ENCODE data around the gene NDUFA11. TPM values are rescaled to one million over a fixed set of nuclear protein-coding genes. Genes with fewer than 3 reads are reported as not detected.

The NDUFA11 gene
- total RNA-seq, 6 experiments from 2014 or later = 277 to 334 (median 300) TPM

GRCh38 chr19:5897189-5897969, 6.2 kb downstream of the NDUFA11 start:
- no peak for DNase-seq
- Mint-ChIP-seq H3K36me3 (ENCODE audit: low read depth) (peaks cover 10% of the 10 kb centered on the region), H3K9me3 (no peaks in the 10 kb centered on the region), H3K27me3 (ENCODE audit: insufficient read depth) (no peaks in the 10 kb centered on the region; the same call in 1 of the 2 replicates), H3K27ac (no peak overlapping the region), H3K4me1 (ENCODE audit: low read depth) (peaks cover 6% of the 10 kb centered on the region; the same call in 1 of the 2 replicates), H3K4me3 (no peak overlapping the region)
- peak; percentile 53 for TF ChIP-seq CTCF (IDR thresholded peaks at IDR 0.05)

GRCh38 chr19:5896365-5897076, 7.1 kb downstream of the NDUFA11 start:
- H3K9me3 Mint-ChIP-seq = no peaks in the 10 kb centered on the region
- H3K4me3 Mint-ChIP-seq = no peak overlapping the region
- H3K36me3 Mint-ChIP-seq (ENCODE audit: low read depth) = peaks cover 10% of the 10 kb centered on the region
- DNase-seq = no peak
- H3K27me3 Mint-ChIP-seq (ENCODE audit: insufficient read depth) = peaks cover 3% of the 10 kb centered on the region; the same call in 1 of the 2 replicates
- no peak overlapping the region for H3K27ac Mint-ChIP-seq
- no peak for TF ChIP-seq CTCF (IDR thresholded peaks at IDR 0.05)
- H3K4me1 Mint-ChIP-seq (ENCODE audit: low read depth) = peaks cover 6% of the 10 kb centered on the region; the same call in 1 of the 2 replicates

- TF ChIP-seq CTCF (IDR thresholded peaks at IDR 0.05) = no peak
- Mint-ChIP-seq H3K4me1 (ENCODE audit: low read depth) (peaks cover under 1% of the 10 kb centered on the region; the same call in 1 of the 2 replicates), H3K4me3 (no peak overlapping the region), H3K27ac (no peak overlapping the region), H3K9me3 (no peaks in the 10 kb centered on the region), H3K27me3 (ENCODE audit: insufficient read depth) (peaks cover 6% of the 10 kb centered on the region), H3K36me3 (ENCODE audit: low read depth) (peaks cover 7% of the 10 kb centered on the region)
- DNase-seq = no peak
These were observed 7.7 kb downstream of the NDUFA11 start for GRCh38 chr19:5895890-5896289.

- DNase-seq = no peak
- H3K4me3 Mint-ChIP-seq = no peak overlapping the region
- no peak for TF ChIP-seq CTCF (IDR thresholded peaks at IDR 0.05)
- no peaks in the 10 kb centered on the region; the same call in 1 of the 2 replicates for H3K4me1 Mint-ChIP-seq (ENCODE audit: low read depth)
- peaks cover 5% of the 10 kb centered on the region; the same call in 1 of the 2 replicates for H3K36me3 Mint-ChIP-seq (ENCODE audit: low read depth)
- no peaks in the 10 kb centered on the region for H3K9me3 Mint-ChIP-seq
- no peak overlapping the region for H3K27ac Mint-ChIP-seq
- peaks cover 7% of the 10 kb centered on the region for H3K27me3 Mint-ChIP-seq (ENCODE audit: insufficient read depth)
These were observed 8.2 kb downstream of the NDUFA11 start for GRCh38 chr19:5895409-5895808.

- no peak for TF ChIP-seq CTCF (IDR thresholded peaks at IDR 0.05)
- Mint-ChIP-seq H3K36me3 (ENCODE audit: low read depth) (0 out of 2 replicates have a peak, but pooled peaks cover under 1% of the 10 kb centered on the region), H3K27ac (no peak overlapping the region), H3K9me3 (no peaks in the 10 kb centered on the region), H3K4me3 (no peak overlapping the region), H3K27me3 (ENCODE audit: insufficient read depth) (peaks cover 7% of the 10 kb centered on the region), H3K4me1 (ENCODE audit: low read depth) (peaks cover 2% of the 10 kb centered on the region)
- DNase-seq = no peak
These were observed 8.8 kb downstream of the NDUFA11 start for GRCh38 chr19:5894704-5895349.

Measured in HFFc6 (cell line).